ENCODE measurements around the gene NOS1AP.
"Not testable (repeated sequence)": the region's sequence is repeated elsewhere in the genome, so short reads cannot be mapped to it uniquely, and the experiment has no call there.

Gene NOS1AP

GRCh38 chr1:162172311-162173102 is 103.0 kb downstream of the NOS1AP start:
- no peak for DNase-seq

GRCh38 chr1:162173607-162174006 is 104.1 kb downstream of the NOS1AP start:
- not testable (repeated sequence) for DNase-seq

GRCh38 chr1:162174027-162174426 is 104.5 kb downstream of the NOS1AP start:
- not testable (repeated sequence) for DNase-seq

DNA sequence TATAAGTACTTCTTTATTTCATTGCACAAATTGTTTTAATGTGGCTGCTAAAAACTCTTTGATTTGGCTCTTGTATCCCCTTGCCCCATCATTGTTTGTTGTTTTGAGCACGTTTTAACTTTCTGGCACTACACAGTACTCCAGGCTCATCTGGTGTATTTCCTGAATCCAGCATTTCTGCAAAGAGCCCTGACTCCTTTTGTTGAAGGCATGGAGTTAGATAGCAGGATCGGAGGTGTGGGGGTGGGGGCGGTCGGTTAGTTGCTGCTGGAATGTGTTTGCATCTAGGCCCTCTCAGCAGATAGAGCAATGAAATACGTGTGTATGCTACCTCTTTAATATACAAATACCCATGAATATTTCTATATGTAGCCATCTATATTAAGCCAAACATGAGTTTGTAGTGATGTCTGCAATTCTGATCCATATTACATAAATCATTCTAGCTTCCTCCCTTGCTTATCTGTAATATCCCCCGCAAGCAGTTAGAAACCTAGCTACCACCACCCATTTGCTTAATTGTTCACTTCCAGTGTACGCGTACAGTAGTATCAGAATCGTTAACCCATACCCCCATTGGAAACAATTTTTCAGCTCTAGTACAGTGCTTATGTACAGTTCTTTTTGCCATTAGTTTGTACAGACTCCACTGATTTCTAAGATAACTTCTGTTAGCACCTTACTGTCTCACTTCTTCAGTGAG is 106.0 kb downstream of the NOS1AP start:
- DNase-seq: no peak

DNA sequence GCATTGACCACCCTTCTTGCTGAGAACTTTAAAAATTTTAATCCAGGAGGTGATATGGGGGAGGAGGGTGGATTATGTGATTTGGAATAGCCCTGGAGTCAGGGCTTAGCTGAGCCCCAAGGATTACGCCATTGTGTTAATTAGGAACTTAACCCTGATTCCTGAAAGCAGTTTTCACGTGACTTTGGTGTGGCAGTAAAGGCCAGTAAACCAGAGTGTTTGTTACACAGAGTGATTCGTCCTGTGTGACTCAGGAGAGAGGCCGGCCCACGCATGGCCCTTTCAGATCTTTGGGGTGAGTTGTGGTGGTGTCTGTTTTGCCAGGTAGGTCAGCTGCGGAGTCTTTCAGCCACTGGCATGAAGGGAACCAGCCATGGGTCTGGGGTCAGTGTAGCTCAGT is 107.6 kb downstream of the NOS1AP start:
- DNase-seq: no peak

- DNase-seq: peak; percentile 79
Observed at GRCh38 chr1:162178432-162178831, 108.9 kb downstream of the NOS1AP start.

DNA sequence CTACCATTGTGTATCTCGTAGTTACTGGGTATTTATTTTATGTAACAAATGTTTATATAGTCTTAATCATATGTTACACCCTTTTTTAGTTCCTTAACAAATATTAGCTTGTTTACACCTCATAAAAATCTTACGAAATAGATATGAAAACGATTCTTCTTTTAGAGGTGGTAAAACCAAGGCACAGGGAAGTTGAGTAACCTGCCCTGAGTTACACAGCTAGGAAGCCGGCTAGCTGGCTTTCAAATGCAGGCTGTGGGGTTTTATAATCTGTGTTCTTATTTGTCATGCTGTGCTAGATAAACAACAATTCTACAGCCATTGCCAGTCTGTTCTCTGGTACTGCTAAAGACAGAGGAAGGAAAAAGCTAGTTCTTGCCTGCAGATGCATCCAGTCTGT is 109.6 kb downstream of the NOS1AP start:
- no peak for DNase-seq

GRCh38 chr1:162180813-162181212 is 111.3 kb downstream of the NOS1AP start:
- DNase-seq: no peak

DNA sequence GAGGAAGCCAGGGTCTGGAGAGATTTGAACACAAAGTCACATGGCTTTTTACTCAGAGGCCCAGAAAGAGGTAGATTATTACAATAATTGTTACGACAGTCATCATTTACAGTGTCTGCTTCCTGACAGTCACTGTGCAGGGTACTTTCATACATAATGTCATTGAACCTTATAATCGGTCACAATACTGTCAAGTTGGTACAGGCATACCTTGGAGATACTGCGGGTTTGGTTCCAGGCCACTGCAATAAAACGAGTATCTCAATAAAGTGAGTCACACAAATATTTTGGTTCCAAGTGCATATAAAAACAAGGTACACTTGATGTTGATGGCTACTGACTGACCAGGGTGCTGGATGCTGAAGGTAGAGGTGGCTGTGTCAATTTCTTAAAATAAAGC is 112.6 kb downstream of the NOS1AP start:
- no peak for DNase-seq

GRCh38 chr1:162185314-162186025 is 116.0 kb downstream of the NOS1AP start:
- DNase-seq: no peak

GRCh38 chr1:162186026-162186374 is 116.5 kb downstream of the NOS1AP start:
- DNase-seq: no peak

DNA sequence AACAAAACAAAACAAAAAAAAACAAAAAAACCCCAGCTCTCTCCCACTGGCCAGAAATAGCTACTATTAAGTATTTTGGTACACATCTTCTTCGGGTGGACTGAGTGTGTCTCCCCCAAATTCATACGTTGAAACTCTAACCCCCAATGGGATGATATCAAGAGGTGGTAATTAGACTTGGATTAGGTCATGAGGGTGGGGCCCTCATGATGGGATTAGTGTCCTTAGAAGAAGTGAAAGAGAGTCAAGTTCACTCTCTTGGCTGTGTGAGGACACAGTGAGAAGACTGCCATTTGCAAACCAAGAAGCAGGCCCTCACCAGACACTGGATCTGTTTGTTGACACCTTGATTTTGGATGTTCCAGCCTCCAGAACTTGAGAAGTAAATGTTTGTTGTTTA is 116.9 kb downstream of the NOS1AP start:
- DNase-seq: no peak

DNA sequence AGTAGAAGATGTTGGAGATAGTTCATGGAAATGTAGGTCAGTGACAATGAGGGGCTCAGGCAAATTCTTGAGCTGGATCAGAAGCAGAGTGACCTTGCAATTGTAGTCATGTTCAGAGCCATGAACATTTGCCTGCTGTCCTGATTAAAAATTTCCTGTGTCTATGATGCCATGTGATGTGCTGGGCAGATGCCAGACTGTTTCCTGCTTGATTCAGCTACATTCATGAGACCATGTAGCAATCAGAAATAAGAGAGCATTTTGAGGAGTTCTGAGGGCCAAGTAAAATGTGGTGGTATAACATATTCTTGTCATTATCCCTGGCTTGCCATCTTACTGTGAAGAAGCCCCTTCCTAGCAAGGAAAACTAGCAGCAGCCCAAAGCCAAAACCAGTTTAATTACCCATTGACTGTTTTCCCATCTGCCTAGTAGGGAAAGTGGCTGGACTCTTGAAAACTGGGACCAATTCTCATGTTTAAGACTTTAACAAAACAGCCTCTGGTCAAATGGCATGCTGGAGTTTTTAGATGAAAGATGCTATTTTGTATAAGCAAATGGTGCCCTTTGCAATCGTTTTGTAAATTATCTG is 118.3 kb downstream of the NOS1AP start:
- DNase-seq: peak; percentile 13

DNA sequence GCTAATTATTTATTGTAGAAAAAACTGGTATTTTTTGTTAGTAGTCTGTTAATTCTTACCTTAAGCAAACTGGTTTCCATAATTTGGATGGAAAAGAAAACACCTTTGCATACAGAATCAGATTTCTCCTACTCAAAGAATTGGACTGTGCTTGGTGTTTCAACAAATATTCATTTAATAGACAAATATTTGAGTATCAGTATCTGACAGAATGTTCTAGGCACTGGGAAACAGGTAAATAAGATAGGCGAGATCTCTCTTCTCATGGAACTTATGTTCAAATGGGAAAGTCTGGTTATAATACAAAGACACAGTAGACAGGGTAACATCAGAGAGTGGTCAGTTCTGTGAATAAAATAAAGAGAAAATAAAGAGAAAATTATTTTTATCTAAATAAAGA is 119.9 kb downstream of the NOS1AP start:
- no peak for DNase-seq

DNA sequence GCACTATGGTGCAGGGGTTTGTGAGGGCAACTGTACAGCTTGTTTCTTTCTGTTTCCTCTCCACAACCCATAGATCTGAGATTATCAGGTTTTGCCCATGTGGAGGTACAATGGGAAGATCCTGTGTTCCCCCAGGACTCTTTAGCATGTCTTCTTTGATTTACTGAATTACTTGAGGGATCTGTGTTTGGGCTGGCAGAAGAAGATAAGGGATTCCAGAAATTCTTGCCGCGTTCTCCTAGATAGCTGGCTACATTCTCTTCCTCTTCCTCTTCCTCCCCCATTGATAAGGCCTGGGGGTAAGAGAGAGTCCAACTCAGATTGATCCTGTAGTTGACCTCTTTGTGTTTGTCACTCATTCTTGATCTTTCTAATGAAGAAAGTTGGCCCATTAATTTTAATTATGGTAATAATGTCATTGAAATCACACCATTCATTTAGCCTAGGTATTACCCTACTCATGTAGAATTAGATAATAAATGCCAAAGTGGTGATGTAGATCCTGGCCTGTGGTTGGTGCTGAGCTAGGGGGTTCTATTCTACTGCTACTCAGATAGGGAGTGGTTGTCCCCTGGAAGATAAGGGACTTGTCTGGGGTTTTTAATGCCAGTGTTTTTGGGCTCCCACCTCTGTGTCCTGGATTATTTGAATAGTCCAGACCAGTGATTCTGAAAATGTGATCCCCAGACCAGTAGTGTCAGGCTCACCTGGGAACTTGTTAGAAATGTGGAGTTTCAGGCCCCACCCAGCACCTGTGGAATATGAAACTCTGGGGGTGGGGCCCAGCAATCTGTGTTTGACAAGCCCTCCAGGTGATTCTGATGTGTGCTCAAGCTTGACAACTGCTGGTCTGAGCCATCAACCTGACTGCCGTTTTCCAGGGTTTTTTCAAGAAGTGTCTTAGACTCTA is 122.2 kb downstream of the NOS1AP start:
- no peak for DNase-seq

GRCh38 chr1:162192306-162192678 is 122.8 kb downstream of the NOS1AP start:
- no peak for DNase-seq

DNA sequence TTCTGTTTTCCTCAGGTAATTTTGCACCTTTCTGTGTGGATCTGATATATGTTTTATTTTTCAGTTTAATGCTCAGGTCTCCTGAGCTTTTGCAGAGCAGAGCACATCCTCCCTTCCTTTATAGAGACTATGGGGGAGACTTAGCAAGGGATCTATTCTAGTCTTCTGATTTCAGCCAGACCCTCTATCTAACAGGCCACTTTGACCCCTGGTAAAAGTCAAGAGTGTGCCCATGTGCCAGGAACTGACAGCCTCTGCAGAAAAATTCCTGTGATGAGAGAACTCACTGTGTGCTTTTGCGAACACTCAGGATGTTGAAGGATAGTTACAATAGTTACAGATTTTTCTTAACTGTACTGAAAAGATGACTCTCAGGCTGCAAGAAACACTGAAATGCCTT is 123.3 kb downstream of the NOS1AP start:
- DNase-seq: no peak

DNA sequence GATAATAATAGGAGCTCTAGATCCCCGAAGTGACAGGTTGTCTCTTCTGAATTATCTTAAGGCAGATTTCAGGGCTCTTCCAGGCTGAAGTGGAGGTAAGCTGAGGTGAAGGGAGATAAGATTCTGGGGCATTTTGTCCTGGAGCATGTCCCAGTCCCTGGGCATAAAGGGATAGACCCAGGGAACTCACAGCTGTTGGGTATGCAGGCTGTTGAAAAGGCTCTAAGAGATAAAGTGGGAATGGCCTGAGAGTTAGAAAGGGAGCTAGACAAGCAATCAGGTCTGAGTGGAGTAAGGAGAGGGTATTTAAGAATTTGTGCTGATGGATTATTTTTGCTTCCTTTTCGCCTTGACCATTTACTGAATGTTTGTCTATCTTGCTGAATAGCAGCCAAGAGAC is 123.7 kb downstream of the NOS1AP start:
- peak; percentile 56 for DNase-seq

- peak; percentile 80 for DNase-seq
Observed at GRCh38 chr1:162193815-162194214, 124.3 kb downstream of the NOS1AP start.

DNA sequence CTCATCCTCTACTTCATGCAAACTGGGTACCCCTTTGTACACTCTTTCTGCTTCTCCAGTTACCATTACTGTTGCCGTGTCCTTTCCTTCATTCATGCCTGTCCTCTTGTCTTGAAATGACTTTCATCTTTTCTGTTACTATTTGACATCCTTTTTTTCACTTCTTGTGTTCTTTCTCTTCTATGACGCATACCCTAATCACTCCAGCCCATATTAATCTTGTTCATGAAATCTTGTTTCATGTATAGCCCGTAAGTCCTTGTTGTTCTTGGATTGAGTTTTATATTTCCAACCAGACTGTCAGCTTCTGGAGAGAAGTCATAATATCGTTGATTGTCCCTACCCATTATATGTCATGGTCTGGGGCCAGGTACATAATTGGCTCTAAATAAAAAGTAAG is 126.1 kb downstream of the NOS1AP start:
- DNase-seq: no peak

DNA sequence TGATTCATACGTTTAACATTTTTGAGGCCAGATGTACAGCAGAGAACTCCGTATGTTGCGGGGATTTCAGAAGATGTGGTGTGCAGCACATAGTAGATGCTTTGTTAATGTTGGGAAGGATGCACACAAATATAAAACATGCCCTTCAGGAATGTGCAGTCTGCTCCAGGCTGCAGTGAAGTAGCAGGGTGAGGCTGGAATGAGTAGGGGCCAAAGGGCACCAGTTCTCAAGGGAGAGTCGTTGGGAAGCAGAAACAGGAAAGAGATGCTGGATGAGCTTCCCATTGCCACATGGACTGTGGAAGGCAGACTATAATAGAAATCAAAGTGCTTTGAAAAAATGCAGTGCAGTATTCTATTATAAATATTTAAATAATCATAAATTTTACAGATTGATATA is 126.9 kb downstream of the NOS1AP start:
- DNase-seq: no peak

GRCh38 chr1:162197041-162197531 is 127.6 kb downstream of the NOS1AP start:
- DNase-seq: no peak

Measured in NCI-H1092 treated with DMSO at 0.1 percent for 48 hours (cell line).